Measurements from ENCODE around the gene TM9SF4.

DNA sequence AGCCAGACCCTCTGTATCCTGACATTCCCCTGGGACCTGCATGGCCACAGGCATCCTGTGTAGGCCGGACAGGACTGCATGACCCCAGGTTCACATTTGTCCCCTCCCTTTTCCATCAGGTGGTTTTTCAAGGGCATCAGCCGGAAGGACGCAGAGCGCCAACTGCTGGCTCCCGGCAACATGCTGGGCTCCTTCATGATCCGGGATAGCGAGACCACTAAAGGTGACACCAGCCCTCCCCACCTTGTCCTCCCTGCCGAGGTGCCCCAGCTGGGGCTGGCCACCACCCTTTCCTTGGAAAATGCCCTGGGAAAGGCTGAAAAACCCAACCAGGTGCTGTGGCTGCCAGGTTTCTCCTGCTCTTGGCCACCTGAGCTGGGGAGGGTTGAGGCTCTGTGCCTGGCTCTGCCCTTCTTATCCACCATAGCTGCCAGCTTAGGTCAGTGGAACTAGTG is 29.8 kb upstream of the TM9SF4 start:
- TF ChIP-seq POLR2AphosphoS5 (IDR thresholded peaks at IDR 0.05; ENCODE audit: borderline replicate concordance, low read depth, low read length), result no peak
- no peak for TF ChIP-seq EZH2 (IDR thresholded peaks at IDR 0.05)
- TF ChIP-seq FOXP2 (optimal IDR thresholded peaks at IDR 0.05; ENCODE audit: control extremely low read depth, extremely low read length, insufficient read depth), result no peak
